Measurements from ENCODE around the gene DPP6. TPM values are rescaled to one million over a fixed set of nuclear protein-coding genes. Genes with fewer than 3 reads are reported as not detected.
A peak's percentile ranks its signal among the peaks of the same experiment; 100 is the strongest.

DPP6 gene
- total RNA-seq, 1 donor from 2014 or later = not detected

- DNase-seq (ENCODE audit: low read depth in 2 of 2) = no peak
These were observed 398.3 kb downstream of the DPP6 start for GRCh38 chr7:154450451-154450850.

DNA sequence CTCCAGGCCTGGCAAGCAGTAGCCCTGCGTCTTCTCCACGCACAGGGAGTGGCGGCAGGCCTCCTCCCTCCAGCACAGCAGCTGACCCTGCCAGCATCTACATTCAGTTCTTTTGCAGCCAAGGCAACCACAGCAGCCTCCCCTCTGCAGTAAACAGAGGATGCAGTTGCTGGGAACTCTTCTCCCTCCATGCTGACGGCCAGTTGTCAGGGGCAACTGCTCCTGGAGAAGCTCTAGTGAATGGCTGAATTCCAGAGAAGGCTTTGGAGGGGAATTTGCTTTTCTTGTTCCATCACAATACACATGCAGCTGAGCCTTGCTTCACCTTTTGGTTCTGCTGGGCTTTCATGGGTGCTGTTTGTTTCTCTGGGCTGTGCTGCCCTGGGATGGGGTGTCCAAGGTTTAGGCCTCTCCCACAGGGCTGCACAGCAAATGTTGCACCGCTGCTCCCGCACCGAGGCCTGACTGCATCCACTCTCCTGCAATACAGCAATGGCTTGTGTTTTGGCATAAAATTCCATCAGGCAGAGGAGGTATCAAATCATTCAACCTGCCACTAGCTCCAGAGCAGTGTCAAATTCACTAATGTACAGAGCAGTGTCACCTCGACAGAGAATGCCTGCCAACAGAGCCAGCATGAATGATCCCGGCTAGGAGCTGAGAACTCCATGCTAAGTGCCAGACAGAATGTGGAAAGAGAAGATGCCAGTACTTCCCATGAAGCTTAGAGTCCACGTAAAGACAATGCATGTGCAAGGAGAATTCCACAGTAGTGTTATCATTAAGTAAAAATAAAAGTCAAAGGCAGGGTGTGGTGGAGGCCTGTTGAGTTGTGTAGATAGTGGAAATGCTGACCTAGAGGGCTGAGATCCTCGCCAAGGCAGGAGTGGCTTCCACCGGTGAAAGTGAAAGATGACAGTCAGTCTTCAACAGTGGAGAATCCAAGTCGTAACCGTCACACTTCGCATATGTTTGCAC is 399.6 kb downstream of the DPP6 start:
- DNase-seq (ENCODE audit: low read depth in 2 of 2) = no peak

DNA sequence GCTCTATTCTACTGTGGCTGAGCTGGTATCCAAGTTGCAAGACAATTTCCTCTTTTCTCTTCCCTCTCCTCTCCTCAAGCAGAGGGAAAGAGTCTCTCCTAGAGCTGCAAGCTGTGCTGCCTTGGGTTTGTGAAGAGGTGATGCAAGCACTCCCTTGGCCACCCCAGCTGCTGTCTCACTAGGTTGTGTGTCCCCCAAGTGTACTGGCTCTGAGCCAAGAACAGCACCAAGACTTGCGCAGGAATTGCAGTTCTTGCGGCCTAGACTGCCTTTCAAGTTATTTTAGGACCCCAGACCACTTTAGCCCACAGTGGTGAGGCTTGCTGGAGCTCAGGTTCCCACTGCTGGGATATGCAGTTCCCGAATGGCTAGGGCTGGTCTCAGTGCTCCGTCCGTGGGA is 411.6 kb downstream of the DPP6 start:
- no peak for DNase-seq (ENCODE audit: low read depth in 2 of 2)

GRCh38 chr7:154469652-154470051 is 417.5 kb downstream of the DPP6 start:
- no peak for DNase-seq (ENCODE audit: low read depth in 2 of 2)

DNA sequence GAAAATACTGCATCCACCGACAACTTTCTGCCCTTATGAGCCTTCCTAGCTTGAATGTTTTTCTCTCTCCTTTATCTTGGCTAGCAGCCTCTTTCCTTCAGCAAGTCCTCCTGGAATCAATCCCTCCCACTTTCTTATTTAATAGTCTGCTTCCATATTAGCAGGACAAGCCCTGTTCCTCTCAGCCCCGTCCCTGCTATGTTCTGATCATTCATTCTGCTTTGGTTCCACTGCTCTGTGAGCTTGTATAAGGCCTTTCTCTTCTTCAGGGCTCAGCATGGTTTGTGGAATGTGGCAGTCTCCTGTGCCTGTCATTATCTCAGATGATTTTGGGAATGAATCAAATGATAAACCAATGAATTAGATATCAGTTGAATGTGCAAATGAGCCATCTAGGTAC is 420.1 kb downstream of the DPP6 start:
- DNase-seq (ENCODE audit: low read depth in 2 of 2) = no peak

DNA sequence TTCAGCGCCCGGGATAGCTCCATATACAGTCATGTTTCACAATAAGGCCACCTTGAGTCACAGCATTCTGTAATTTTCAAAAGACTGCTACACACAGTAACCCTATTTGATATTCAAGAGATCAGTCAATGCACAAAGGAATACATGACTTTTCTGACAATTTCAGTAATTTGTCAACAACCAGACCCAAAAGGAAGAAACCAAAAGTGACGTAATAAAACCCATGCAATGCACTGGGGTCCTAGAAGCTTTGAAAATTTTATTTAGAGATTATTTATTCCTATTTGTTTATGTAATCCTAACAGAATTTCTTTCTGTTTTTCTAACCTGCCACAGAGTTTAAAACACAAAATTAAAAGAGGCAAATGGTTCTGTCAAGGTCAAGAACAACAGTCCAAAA is 421.2 kb downstream of the DPP6 start:
- no peak for DNase-seq (ENCODE audit: low read depth in 2 of 2)

GRCh38 chr7:154474903-154475520 is 422.8 kb downstream of the DPP6 start:
- DNase-seq (ENCODE audit: low read depth in 2 of 2) = no peak

- DNase-seq (ENCODE audit: low read depth in 2 of 2) = no peak
These were observed 423.7 kb downstream of the DPP6 start for GRCh38 chr7:154475864-154476263.

GRCh38 chr7:154480817-154481216 is 428.6 kb downstream of the DPP6 start:
- DNase-seq (ENCODE audit: low read depth in 2 of 2) = no peak

DNA sequence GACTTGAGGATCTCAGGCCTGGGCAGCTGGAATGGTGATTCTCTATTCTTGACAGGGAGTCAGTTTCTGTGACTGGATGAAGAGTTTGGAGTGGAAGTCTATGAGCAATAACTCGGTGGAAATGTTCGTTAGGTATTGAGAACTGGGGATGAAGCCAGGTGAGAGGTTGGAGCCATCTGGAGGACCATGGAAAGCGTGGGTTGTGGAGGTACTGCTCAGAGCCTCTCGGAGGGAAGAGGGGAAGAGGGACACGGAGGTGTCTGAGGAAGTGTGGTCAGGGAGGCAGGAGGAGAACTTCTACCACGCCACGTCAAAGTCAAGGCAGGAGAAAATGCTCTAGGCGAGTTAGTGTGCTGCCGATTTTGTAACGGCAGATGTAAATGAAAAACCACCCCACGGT is 430.7 kb downstream of the DPP6 start:
- no peak for DNase-seq (ENCODE audit: low read depth in 2 of 2)

- DNase-seq (ENCODE audit: low read depth in 2 of 2) = no peak
These were observed 432.2 kb downstream of the DPP6 start for GRCh38 chr7:154484406-154484805.

GRCh38 chr7:154484943-154485342 is 432.7 kb downstream of the DPP6 start:
- DNase-seq (ENCODE audit: low read depth in 2 of 2) = no peak

GRCh38 chr7:154489897-154490296 is 437.7 kb downstream of the DPP6 start:
- DNase-seq (ENCODE audit: low read depth in 2 of 2) = no peak

GRCh38 chr7:154493594-154493993 is 441.4 kb downstream of the DPP6 start:
- no peak for DNase-seq (ENCODE audit: low read depth in 2 of 2)

DNA sequence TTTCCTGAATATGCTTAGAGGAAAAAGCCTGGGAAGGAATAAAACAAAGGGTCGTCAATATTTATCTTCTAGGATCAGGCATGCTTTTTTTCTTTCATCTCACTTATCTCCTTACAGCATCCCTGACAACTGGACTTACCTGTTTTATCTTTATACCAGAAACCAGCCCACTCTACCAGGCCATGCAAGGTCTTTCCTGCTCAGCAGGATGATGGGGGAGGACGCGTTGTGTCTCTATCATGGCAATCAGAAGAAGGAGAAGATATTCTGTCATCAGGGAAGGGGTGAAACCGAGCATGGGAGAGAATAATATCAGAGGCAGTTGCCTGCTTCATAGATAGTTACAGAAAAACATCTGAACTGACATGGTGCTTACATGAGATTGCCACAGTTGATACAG is 445.6 kb downstream of the DPP6 start:
- DNase-seq (ENCODE audit: low read depth in 2 of 2) = no peak

GRCh38 chr7:154503962-154504550 is 451.9 kb downstream of the DPP6 start:
- peak; percentile 49 to 52 for DNase-seq (ENCODE audit: low read depth in 2 of 2)

DNA sequence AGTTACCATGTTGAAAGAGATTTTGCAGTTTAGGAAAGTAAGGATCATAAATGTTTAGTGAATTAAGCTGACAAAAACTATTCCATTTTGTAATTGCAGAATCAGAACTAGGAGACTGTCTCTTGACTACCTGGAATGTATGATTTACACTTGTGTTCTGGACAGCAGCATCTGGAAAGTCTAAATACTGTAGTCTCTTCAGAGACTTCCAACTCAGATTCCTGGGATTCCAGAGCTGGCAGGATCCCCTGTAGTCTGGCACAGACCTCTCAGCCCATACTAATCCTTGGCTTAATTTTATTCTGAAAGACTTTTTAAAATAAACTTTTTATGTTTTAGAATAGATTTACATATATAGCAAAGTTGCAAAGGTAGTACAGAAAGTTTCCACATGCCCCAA is 452.7 kb downstream of the DPP6 start:
- DNase-seq (ENCODE audit: low read depth in 2 of 2) = no peak

GRCh38 chr7:154505362-154505761 is 453.2 kb downstream of the DPP6 start:
- DNase-seq (ENCODE audit: low read depth in 2 of 2) = no peak

DNA sequence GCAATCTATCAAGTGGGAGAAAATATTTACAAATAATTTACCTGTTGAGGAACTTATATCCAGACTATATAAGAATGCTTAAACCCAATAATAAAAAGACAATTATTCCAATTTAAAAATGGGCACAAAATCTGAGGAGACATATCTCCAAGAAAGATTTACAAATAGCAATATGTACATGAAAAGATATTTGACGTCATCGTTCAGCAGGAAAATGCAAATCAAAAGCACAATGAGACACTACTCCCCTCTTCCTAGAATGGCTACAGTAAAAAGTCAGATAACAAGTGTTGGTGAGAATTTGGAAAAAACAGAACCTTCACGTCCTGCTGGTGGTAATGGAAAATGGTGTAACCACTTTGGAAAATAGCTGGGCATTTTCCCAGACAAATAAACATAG is 457.0 kb downstream of the DPP6 start:
- no peak for DNase-seq (ENCODE audit: low read depth in 2 of 2)

GRCh38 chr7:154512121-154512833 is 460.1 kb downstream of the DPP6 start:
- DNase-seq (ENCODE audit: low read depth in 2 of 2) = no peak

DNA sequence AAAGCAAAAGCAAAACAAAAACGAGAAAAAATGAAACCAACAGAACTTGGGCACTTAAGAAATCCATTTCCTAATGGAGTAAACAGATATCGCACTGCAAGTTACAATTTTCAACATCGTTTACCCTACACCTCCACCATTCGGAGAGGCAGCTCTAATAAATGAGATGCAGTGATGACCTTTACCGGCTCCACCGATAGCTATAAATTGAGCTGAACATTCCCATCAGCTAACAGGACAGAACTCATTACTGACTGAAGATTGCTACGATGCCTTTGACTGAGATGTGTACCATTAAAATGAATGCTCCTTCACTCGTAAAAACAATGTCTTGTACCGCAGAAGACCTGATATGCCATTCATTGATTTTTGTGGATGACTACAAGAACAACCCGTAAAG is 465.6 kb downstream of the DPP6 start:
- no peak for DNase-seq (ENCODE audit: low read depth in 2 of 2)

DNA sequence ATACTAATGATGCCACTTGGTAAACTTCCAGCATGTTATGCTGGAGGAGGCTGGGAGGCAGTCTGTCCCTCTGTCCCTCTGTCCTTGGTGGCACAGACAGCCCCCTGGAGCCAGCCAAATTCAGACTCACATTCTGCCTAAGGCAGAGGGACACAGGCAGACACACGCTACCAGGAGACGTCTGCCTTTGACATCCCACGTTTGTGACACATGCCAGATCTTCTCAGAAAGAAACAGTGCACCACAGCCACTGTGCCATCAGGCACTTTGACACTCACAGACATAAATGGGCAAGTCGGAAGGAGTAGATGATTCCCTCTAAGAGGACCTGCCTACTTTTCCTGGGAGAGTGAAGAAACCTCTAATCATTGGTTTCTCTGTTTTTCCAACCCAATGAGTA is 467.0 kb downstream of the DPP6 start:
- DNase-seq (ENCODE audit: low read depth in 2 of 2) = no peak

Measured in lung microvascular endothelial cell (primary cell).